Colonic mucosa (tissue), 4 donors: ENCODE data around the gene CD8B2. TPM values are rescaled to one million over a fixed set of nuclear protein-coding genes. Genes with fewer than 3 reads are reported as not detected.
"Not testable (repeated sequence)": the region's sequence is repeated elsewhere in the genome, so short reads cannot be mapped to it uniquely, and the experiment has no call there.

Source experiments
- DNase-seq: peaks from one replicate; pipeline ENCODE4 v3.0.0-alpha.2; 2020
- H3K27ac ChIP-seq: fragments of 200-600 bp; one replicate; pipeline ENCODE4 v1.8.0; 2021
- H3K27me3 ChIP-seq: fragments of 200-600 bp; one replicate; pipeline ENCODE4 v1.8.0; 2021
- H3K36me3 ChIP-seq: fragments of 200-600 bp; one replicate; pipeline ENCODE4 v1.8.0; 2021
- H3K4me1 ChIP-seq: fragments of 200-600 bp; one replicate; pipeline ENCODE4 v1.8.0; 2021; ENCODE audit warnings: mild to moderate bottlenecking
- H3K4me3 ChIP-seq: fragments of 200-600 bp; one replicate; pipeline ENCODE4 v1.8.0; 2021
- H3K9ac ChIP-seq, 2 donors: one replicate each; pipeline ENCODE4 v1.7.0; 2013; ENCODE audit warnings: control low read depth in 2 of 2, low read depth in 2 of 2, low read length in 2 of 2
- H3K9me3 ChIP-seq: fragments of 200-600 bp; one replicate; pipeline ENCODE4 v1.8.0; 2021
- intact Hi-C: fragments of 100-400 bp; cut with DNase I; formaldehyde crosslinking; loops from one replicate; pipeline ENCODE4 v1.14.1; 2022
- total RNA-seq, 2 donors: library from RNA; stranded (reverse); fragmentation: NEBNext Ultra II Directional in 1 of 2; extraction: Animal tissue kit (Norgen Biotek cat#: 25700) in 1 of 2; gene quantifications; one replicate each; pipeline ENCODE4 v1.2.1, GENCODE V29; 2021
- TF ChIP-seq, protein P1 (sequence below): fragments of 200-600 bp; IDR thresholded peaks from one replicate; pipeline ENCODE4 v1.8.0; 2022; ENCODE audit warnings: antibody characterized with exemption, mild to moderate bottlenecking
- donor health status: healthy.
- donor health status: DM: no; HTN: no; CAD: no.
- donor health status: DM: no; HTN: no; CAD: no.

The CD8B2 gene
- total RNA-seq, 2 donors from 2014 or later, result 0.22 TPM; not detected in 1

GRCh38 chr2:106566050-106566449 lies 78.9 kb downstream of the CD8B2 start:
- DNase-seq, result no peak
- no peaks in the 10 kb centered on the region for H3K9me3 ChIP-seq
- TF ChIP-seq, protein P1, sequence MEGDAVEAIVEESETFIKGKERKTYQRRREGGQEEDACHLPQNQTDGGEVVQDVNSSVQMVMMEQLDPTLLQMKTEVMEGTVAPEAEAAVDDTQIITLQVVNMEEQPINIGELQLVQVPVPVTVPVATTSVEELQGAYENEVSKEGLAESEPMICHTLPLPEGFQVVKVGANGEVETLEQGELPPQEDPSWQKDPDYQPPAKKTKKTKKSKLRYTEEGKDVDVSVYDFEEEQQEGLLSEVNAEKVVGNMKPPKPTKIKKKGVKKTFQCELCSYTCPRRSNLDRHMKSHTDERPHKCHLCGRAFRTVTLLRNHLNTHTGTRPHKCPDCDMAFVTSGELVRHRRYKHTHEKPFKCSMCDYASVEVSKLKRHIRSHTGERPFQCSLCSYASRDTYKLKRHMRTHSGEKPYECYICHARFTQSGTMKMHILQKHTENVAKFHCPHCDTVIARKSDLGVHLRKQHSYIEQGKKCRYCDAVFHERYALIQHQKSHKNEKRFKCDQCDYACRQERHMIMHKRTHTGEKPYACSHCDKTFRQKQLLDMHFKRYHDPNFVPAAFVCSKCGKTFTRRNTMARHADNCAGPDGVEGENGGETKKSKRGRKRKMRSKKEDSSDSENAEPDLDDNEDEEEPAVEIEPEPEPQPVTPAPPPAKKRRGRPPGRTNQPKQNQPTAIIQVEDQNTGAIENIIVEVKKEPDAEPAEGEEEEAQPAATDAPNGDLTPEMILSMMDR, result no peak
- H3K27me3 ChIP-seq, result no peaks in the 10 kb centered on the region
- no peaks in the 10 kb centered on the region for H3K36me3 ChIP-seq
- no peak overlapping the region for H3K9ac ChIP-seq
- H3K4me1 ChIP-seq, result no peaks in the 10 kb centered on the region
- H3K27ac ChIP-seq, result no peak overlapping the region
- no peak overlapping the region for H3K4me3 ChIP-seq
- intact Hi-C loops, result no loop called here

GRCh38 chr2:106566484-106566883 lies 79.3 kb downstream of the CD8B2 start:
- H3K27ac ChIP-seq, H3K9ac ChIP-seq, H3K9me3 ChIP-seq, H3K27me3 ChIP-seq, H3K36me3 ChIP-seq, intact Hi-C loops, DNase-seq, H3K4me1 ChIP-seq, H3K4me3 ChIP-seq: not testable (repeated sequence)

DNA sequence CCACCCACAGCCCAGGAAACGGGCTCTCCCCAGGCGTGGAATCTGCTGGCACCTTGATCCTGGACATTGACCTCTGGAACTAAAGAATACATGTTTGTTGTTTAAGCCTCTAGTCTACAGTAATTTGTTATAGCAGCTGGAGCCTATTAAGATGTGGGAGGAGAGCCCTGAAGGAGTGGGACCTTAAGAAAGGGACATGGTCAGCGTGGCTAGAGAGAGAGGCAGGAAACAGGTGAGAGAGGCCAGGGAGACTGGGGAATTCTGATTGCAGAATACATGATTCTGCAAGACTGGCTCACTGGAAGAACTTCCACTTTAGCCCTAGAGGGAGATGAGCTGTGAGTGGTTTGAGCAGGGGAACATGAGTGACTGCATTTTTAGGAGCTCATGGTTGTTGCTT lies 83.2 kb downstream of the CD8B2 start:
- Histone ChIP-seq H3K4me1 (no peaks in the 10 kb centered on the region), H3K9me3 (no peaks in the 10 kb centered on the region), H3K27me3 (no peaks in the 10 kb centered on the region), H3K36me3 (no peaks in the 10 kb centered on the region), H3K27ac (no peak overlapping the region), H3K9ac (no peak overlapping the region), H3K4me3 (no peak overlapping the region)
- TF ChIP-seq, protein P1, result no peak
- intact Hi-C loops, result no loop called here
- no peak for DNase-seq

Other genes with a start within 250 kb of the CD8B2 start
- under 1 TPM; 0.05 to 0.11 TPM for gene RGPD3, start 19.0 kb upstream of the CD8B2 start, total RNA-seq